ENCODE measurements around the gene SHC3. TPM values are rescaled to one million over a fixed set of nuclear protein-coding genes. Genes with fewer than 3 reads are reported as not detected.

SHC3 gene
- total RNA-seq, 2 donors from 2014 or later, result 0.95 to 1.3 TPM

DNA sequence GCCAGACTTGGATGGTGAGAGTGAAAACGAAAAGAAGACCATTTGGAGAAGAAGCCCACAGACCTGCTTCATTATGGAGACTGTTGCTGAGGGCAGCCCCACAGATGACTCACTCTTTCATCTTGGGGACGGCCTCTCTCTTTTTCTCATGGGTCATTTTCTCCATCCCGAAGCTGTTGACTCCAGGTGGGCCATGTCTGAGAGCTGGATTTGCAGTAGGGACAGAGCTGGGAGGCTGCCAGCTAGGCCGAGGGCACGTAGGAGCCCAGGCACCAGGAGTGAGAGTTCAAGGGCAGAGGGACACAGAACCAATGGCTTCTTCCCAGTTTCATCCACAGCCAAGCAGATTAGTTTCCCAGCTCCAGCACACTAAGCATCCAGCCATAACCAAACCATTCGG lies 95.0 kb downstream of the SHC3 start:
- Histone ChIP-seq H3K9ac (ENCODE audit: extremely low read depth, low read length, poor library complexity, severe bottlenecking) (no peak overlapping the region), H3K36me3 (ENCODE audit: control insufficient read depth, insufficient read depth, low read length) (no peaks in the 10 kb centered on the region), H3K27ac (ENCODE audit: low read depth, low read length) (no peak overlapping the region), H3K4me3 (ENCODE audit: low read length) (no peak overlapping the region), H3K9me3 (ENCODE audit: control insufficient read depth, low read length) (peaks cover 5% of the 10 kb centered on the region), H3K4me1 (ENCODE audit: control insufficient read depth, insufficient read depth, low read length) (no peaks in the 10 kb centered on the region), H3K27me3 (ENCODE audit: control insufficient read depth, insufficient read depth, low read length, poor library complexity, severe bottlenecking) (no peaks in the 10 kb centered on the region)
- Mint-ChIP-seq H3K9me3 (peaks cover 8% of the 10 kb centered on the region), H3K36me3 (ENCODE audit: low read depth) (peaks cover 6% of the 10 kb centered on the region), H3K4me1 (peaks cover 7% of the 10 kb centered on the region), H3K27me3 (ENCODE audit: insufficient read depth) (peaks cover 2% of the 10 kb centered on the region), H3K4me3 (no peak overlapping the region), H3K27ac (no peak overlapping the region)
- 88 to 98% methylated on average over 5 to 6 of the region's 6 CpGs for WGBS, 2 experiments (ENCODE audit: insufficient coverage in 1 of 2, insufficient read length in 1 of 2)
- no peak for DNase-seq
- TF ChIP-seq, protein P1, sequence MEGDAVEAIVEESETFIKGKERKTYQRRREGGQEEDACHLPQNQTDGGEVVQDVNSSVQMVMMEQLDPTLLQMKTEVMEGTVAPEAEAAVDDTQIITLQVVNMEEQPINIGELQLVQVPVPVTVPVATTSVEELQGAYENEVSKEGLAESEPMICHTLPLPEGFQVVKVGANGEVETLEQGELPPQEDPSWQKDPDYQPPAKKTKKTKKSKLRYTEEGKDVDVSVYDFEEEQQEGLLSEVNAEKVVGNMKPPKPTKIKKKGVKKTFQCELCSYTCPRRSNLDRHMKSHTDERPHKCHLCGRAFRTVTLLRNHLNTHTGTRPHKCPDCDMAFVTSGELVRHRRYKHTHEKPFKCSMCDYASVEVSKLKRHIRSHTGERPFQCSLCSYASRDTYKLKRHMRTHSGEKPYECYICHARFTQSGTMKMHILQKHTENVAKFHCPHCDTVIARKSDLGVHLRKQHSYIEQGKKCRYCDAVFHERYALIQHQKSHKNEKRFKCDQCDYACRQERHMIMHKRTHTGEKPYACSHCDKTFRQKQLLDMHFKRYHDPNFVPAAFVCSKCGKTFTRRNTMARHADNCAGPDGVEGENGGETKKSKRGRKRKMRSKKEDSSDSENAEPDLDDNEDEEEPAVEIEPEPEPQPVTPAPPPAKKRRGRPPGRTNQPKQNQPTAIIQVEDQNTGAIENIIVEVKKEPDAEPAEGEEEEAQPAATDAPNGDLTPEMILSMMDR (conservative IDR thresholded peaks at IDR 0.05), result no peak

DNA sequence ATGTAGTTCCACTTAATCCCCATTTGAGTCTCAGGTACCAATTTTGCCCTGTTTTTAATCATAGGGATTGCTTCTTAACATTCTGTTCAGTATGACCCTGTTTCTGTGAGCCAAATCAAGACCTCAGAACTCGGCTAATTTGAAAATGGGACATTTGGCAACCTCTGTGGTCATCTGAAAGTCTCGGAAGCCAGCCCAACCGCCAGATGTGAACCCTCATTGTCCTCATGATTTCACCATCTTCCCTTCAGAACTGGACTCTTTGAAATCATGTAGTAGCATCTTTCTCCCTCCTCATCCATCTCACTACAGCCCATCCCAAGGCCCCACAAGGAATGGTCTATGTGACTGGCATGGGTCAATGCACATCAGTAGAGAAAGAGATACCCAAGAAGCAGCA lies 98.4 kb downstream of the SHC3 start:
- no peaks in the 10 kb centered on the region for H3K9me3 Mint-ChIP-seq
- H3K36me3 ChIP-seq (ENCODE audit: control insufficient read depth, insufficient read depth, low read length), result no peaks in the 10 kb centered on the region
- H3K9me3 ChIP-seq (ENCODE audit: control insufficient read depth, low read length), result no peaks in the 10 kb centered on the region
- WGBS, 2 experiments (ENCODE audit: insufficient coverage in 1 of 2, insufficient read length in 1 of 2), result 86 to 94% methylated on average over 1 to 3 of the region's 3 CpGs
- no peak for DNase-seq
- no peak overlapping the region for H3K27ac ChIP-seq (ENCODE audit: low read depth, low read length)
- no peaks in the 10 kb centered on the region for H3K36me3 Mint-ChIP-seq (ENCODE audit: low read depth)
- H3K4me3 ChIP-seq (ENCODE audit: low read length), result no peak overlapping the region
- TF ChIP-seq, protein P1 (conservative IDR thresholded peaks at IDR 0.05), result no peak
- peaks cover 2% of the 10 kb centered on the region for H3K27me3 Mint-ChIP-seq (ENCODE audit: insufficient read depth)
- H3K27ac Mint-ChIP-seq, result no peak overlapping the region
- H3K4me1 ChIP-seq (ENCODE audit: control insufficient read depth, insufficient read depth, low read length), result peaks cover 4% of the 10 kb centered on the region
- H3K4me3 Mint-ChIP-seq, result no peak overlapping the region
- peaks cover 16% of the 10 kb centered on the region for H3K4me1 Mint-ChIP-seq
- no peak overlapping the region for H3K9ac ChIP-seq (ENCODE audit: extremely low read depth, low read length, poor library complexity, severe bottlenecking)
- no peaks in the 10 kb centered on the region for H3K27me3 ChIP-seq (ENCODE audit: control insufficient read depth, insufficient read depth, low read length, poor library complexity, severe bottlenecking)

DNA sequence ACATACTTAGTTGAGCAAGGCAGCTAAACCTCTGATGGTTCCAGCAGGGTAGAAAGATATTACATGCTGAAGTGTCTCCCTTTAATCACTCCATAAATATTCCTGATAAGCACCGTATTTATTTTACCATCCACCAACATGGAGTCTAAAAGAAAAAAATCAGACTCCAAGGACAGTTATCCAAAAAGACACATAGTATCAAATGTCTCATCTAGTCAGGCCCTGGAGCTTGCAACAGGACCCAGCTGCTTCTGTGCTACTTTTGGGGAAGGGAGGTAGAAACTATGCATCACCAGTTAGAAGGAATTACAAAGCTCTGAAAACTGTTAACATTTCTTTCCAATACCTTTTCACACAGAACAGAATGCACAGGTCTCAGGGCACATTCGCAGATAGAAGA lies 99.2 kb downstream of the SHC3 start:
- no peak overlapping the region for H3K9ac ChIP-seq (ENCODE audit: extremely low read depth, low read length, poor library complexity, severe bottlenecking)
- WGBS, 2 experiments (ENCODE audit: insufficient coverage in 1 of 2, insufficient read length in 1 of 2), result 90 to 100% methylated on average over 2 of the region's 2 CpGs
- H3K4me1 Mint-ChIP-seq, result peaks cover 16% of the 10 kb centered on the region
- H3K27me3 ChIP-seq (ENCODE audit: control insufficient read depth, insufficient read depth, low read length, poor library complexity, severe bottlenecking), result no peaks in the 10 kb centered on the region
- no peak overlapping the region for H3K27ac Mint-ChIP-seq
- peaks cover 4% of the 10 kb centered on the region for H3K4me1 ChIP-seq (ENCODE audit: control insufficient read depth, insufficient read depth, low read length)
- no peak overlapping the region for H3K27ac ChIP-seq (ENCODE audit: low read depth, low read length)
- no peaks in the 10 kb centered on the region for H3K36me3 ChIP-seq (ENCODE audit: control insufficient read depth, insufficient read depth, low read length)
- TF ChIP-seq, protein P1 (conservative IDR thresholded peaks at IDR 0.05), result no peak
- H3K36me3 Mint-ChIP-seq (ENCODE audit: low read depth), result no peaks in the 10 kb centered on the region
- no peaks in the 10 kb centered on the region for H3K9me3 ChIP-seq (ENCODE audit: control insufficient read depth, low read length)
- no peak overlapping the region for H3K4me3 ChIP-seq (ENCODE audit: low read length)
- H3K4me3 Mint-ChIP-seq, result no peak overlapping the region
- H3K9me3 Mint-ChIP-seq, result no peaks in the 10 kb centered on the region
- H3K27me3 Mint-ChIP-seq (ENCODE audit: insufficient read depth), result peaks cover 2% of the 10 kb centered on the region
- DNase-seq, result no peak
